Testis (tissue), 3 donors: ENCODE results near the gene LCMT2. TPM values are rescaled to one million over a fixed set of nuclear protein-coding genes. Genes with fewer than 3 reads are reported as not detected.

Experiments
- DNase-seq: peaks from one replicate; pipeline ENCODE4 v3.0.0-alpha.2; 2019
- H3K27ac ChIP-seq, 2 donors: fragments of 200-600 bp; sonication (generic); one replicate each; pipeline ENCODE4 v1.5.1; 2019
- H3K27me3 ChIP-seq: fragments of 200-600 bp; sonication (generic); one replicate; pipeline ENCODE4 v1.5.1; 2019
- H3K36me3 ChIP-seq: fragments of 200-600 bp; sonication (generic); one replicate; pipeline ENCODE4 v1.5.1; 2017; ENCODE audit warnings: low read depth; ENCODE audit errors: missing control alignments
- H3K4me1 ChIP-seq: fragments of 200-600 bp; sonication (generic); one replicate; pipeline ENCODE4 v1.5.1; 2019
- H3K4me3 ChIP-seq, 2 donors: fragments of 200-600 bp; sonication (generic); one replicate each; pipeline ENCODE4 v1.5.1; 2017 to 2019
- H3K9me3 ChIP-seq: fragments of 200-600 bp; sonication (generic); one replicate; pipeline ENCODE4 v1.5.1; 2017
- POLR2A ChIP-seq: fragments of 450-650 bp; IDR thresholded peaks from one replicate; pipeline ENCODE4 v1.6.1; 2017; ENCODE audit warnings: antibody characterized with exemption, mild to moderate bottlenecking, moderate library complexity
- WGBS, 2 donors: methylation state at CpG; one replicate each; pipeline ENCODE4 v1.1.5; 2018; 5-methylcytosine and 5-hydroxymethylcytosine counted together
- intact Hi-C: fragments of 100-400 bp; cut with DNase I; formaldehyde crosslinking; loops from one replicate; pipeline ENCODE4 v1.15.1; 2023; ENCODE audit warnings: low total_unique reads
- polyA plus RNA-seq: library from polyadenylated mRNA; stranded (reverse); fragments of 350-450 nt; fragmentation: Illumina TruSeq; extraction: RNeasy Lipid Tissue Mini Kit (QIAGEN cat#74804); gene quantifications from one replicate; pipeline ENCODE4 v1.2.3, GENCODE V29; 2014; ENCODE audit warnings: low read depth, low replicate concordance; ENCODE audit not compliant: insufficient read depth
- total RNA-seq, 2 donors: library from RNA; depleted of rRNA; stranded (reverse); fragments of >200 nt; gene quantifications; one replicate each; pipeline ENCODE4 v1.2.3, GENCODE V29; 2016
- TF ChIP-seq, protein P1 (sequence below), 3 experiments: fragments of 450-650 bp in 2 of 3; fragments of 200-600 bp in 1 of 3; sonication (generic) in 1 of 3; IDR thresholded peaks; one replicate each; pipeline ENCODE4 v1.5.1; 2016 to 2019; ENCODE audit warnings: antibody characterized with exemption in 3 of 3, mild to moderate bottlenecking in 2 of 3, moderate library complexity in 1 of 3

LCMT2 gene
- total and polyA plus RNA-seq, 3 donors from 2014 or later = 5.2 to 9.1 (median 6.4) TPM

- whole genome bisulfite sequencing, 2 donors = 78 to 83% methylated on average over 3 to 10 of the region's 10 CpGs
- H3K9me3 ChIP-seq = no peaks in the 10 kb centered on the region
- intact Hi-C loops = no loop called here
- no peaks in the 10 kb centered on the region for H3K36me3 ChIP-seq
- DNase-seq = no peak
- H3K4me1 ChIP-seq = no peaks in the 10 kb centered on the region
- no peak overlapping the region for H3K27ac ChIP-seq
- no peak for TF ChIP-seq POLR2A
- TF ChIP-seq, protein P1, sequence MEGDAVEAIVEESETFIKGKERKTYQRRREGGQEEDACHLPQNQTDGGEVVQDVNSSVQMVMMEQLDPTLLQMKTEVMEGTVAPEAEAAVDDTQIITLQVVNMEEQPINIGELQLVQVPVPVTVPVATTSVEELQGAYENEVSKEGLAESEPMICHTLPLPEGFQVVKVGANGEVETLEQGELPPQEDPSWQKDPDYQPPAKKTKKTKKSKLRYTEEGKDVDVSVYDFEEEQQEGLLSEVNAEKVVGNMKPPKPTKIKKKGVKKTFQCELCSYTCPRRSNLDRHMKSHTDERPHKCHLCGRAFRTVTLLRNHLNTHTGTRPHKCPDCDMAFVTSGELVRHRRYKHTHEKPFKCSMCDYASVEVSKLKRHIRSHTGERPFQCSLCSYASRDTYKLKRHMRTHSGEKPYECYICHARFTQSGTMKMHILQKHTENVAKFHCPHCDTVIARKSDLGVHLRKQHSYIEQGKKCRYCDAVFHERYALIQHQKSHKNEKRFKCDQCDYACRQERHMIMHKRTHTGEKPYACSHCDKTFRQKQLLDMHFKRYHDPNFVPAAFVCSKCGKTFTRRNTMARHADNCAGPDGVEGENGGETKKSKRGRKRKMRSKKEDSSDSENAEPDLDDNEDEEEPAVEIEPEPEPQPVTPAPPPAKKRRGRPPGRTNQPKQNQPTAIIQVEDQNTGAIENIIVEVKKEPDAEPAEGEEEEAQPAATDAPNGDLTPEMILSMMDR (IDR thresholded peaks at IDR 0.05) = no peak
- no peak overlapping the region for H3K4me3 ChIP-seq
- no peaks in the 10 kb centered on the region for H3K27me3 ChIP-seq
Measured at GRCh38 chr15:43277231-43277823, 53.0 kb downstream of the LCMT2 start.

GRCh38 chr15:43276563-43277200 is 53.7 kb downstream of the LCMT2 start:
- H3K4me1 ChIP-seq = no peaks in the 10 kb centered on the region
- H3K4me3 ChIP-seq = no peak overlapping the region
- H3K9me3 ChIP-seq = no peaks in the 10 kb centered on the region
- H3K27ac ChIP-seq = no peak overlapping the region
- DNase-seq = no peak
- TF ChIP-seq, protein P1 (IDR thresholded peaks at IDR 0.05) = no peak
- TF ChIP-seq POLR2A = no peak
- intact Hi-C loops = no loop called here
- no peaks in the 10 kb centered on the region for H3K27me3 ChIP-seq
- 80 to 85% methylated on average over 8 to 12 of the region's 12 CpGs for WGBS, 2 donors
- no peaks in the 10 kb centered on the region for H3K36me3 ChIP-seq

DNA sequence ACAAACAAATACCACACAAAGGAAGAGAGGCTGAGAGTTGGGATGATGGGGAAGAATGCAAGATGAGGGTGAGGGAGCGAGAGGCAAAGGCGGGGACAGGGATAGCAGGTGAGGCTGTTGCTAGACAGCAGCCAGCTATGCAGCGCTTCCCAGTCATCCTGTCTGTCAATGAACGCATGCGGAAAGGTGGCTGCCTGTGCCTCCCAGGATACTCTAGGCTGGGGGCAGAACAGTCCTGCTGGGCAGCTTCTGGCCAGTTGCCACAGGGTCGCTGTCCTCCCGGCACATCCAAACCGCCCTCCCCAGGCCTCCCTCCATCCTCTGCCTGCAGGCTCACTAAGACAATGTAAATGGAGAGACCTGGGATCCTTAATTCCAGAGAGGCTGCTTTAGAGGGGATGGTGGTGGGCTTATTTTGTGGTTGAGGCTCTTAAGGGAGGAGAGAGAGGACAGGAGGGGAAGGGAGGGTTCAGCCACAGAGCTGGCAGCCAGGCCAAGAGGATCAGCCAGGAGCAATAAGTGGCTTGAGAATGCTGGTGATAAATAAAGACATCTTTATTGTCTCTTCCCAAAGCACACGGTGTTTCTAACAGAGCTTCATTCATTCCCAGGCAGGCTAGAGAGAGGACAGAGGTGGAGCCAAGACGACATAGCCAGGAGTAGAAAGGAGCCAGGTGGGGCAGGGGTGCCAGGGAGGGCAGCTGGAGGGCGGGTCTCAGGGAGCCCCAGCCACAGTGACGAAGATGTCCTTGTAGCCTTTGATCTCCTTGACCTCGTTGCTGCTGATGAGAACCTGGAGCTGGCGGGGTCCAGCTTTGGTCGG is 54.4 kb downstream of the LCMT2 start:
- WGBS, 2 donors = 50 to 62% methylated on average over 14 to 15 of the region's 15 CpGs
- DNase-seq = no peak
- TF ChIP-seq POLR2A = no peak
- TF ChIP-seq, protein P1 (IDR thresholded peaks at IDR 0.05) = no peak
- Histone ChIP-seq H3K36me3 (no peaks in the 10 kb centered on the region), H3K9me3 (no peaks in the 10 kb centered on the region), H3K4me1 (no peaks in the 10 kb centered on the region), H3K27ac (no peak overlapping the region), H3K4me3 (no peak overlapping the region), H3K27me3 (no peaks in the 10 kb centered on the region)
- intact Hi-C loops = no loop called here

DNA sequence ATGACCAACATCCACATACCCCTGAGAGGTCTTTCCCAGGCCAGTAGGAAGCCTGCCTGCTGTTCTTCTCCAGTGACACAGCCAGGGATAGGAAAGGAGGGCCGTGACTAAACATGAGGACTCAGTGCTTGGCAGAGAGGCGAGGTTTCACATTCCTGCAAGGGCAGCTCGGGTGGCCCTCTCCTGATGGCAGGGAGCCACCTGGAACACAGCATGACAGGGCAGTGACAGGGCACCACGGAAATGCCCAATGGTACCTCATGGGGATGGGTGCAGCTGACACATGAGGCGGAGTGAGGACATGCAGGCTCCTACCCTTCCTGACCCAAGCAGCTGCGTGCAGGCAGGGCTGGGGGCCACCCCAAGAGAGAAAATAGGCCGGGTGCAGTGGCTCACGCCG is 56.2 kb downstream of the LCMT2 start:
- no peak for DNase-seq
- H3K36me3 ChIP-seq = no peaks in the 10 kb centered on the region
- no peak overlapping the region for H3K27ac ChIP-seq
- 69 to 79% methylated on average over 9 of the region's 9 CpGs for WGBS, 2 donors
- no peak overlapping the region for H3K4me3 ChIP-seq
- no peaks in the 10 kb centered on the region for H3K4me1 ChIP-seq
- no peak for TF ChIP-seq POLR2A
- TF ChIP-seq, protein P1 (IDR thresholded peaks at IDR 0.05) = no peak
- intact Hi-C loops = no loop called here
- H3K9me3 ChIP-seq = no peaks in the 10 kb centered on the region
- no peaks in the 10 kb centered on the region for H3K27me3 ChIP-seq

Other genes with a start within 250 kb of the LCMT2 start
- gene UBR1, start 224.5 kb downstream of the LCMT2 start, total RNA-seq = 10 to 100 TPM; 36.5 to 40.7 TPM
- 21.3 TPM for gene UBR1, start 224.5 kb downstream of the LCMT2 start, polyA plus RNA-seq
- gene TMEM62, start 197.0 kb downstream of the LCMT2 start, total RNA-seq = 10 to 100 TPM; 22.8 to 29.0 TPM
- 8.3 TPM for gene TMEM62, start 197.0 kb downstream of the LCMT2 start, polyA plus RNA-seq
- 10 to 100 TPM; 63.7 to 83.6 TPM for gene CCNDBP1, start 145.2 kb downstream of the LCMT2 start, total RNA-seq
- 60.5 TPM for gene CCNDBP1, start 145.2 kb downstream of the LCMT2 start, polyA plus RNA-seq
- gene EPB42, start 109.6 kb downstream of the LCMT2 start, total RNA-seq = 1 to 10 TPM; 6.8 to 7.5 TPM
- gene EPB42, start 109.6 kb downstream of the LCMT2 start, polyA plus RNA-seq = 3.6 TPM
- 1 to 10 TPM in 1 of 2 donors, under 1 TPM in 1; 0.43 to 2.1 TPM for gene TGM5, start 63.6 kb downstream of the LCMT2 start, total RNA-seq
- gene TGM5, start 63.6 kb downstream of the LCMT2 start, polyA plus RNA-seq = 0.24 TPM
- under 1 TPM; 0.37 to 0.63 TPM for gene TGM7, start 28.3 kb downstream of the LCMT2 start, total RNA-seq
- 2.0 TPM for gene TGM7, start 28.3 kb downstream of the LCMT2 start, polyA plus RNA-seq
- gene ZSCAN29, start 40.5 kb upstream of the LCMT2 start, total RNA-seq = 10 to 100 TPM; 25.3 to 42.8 TPM
- 62.5 TPM for gene ZSCAN29, start 40.5 kb upstream of the LCMT2 start, polyA plus RNA-seq
- gene TUBGCP4, start 40.5 kb upstream of the LCMT2 start, total RNA-seq = 10 to 100 TPM; 13.3 to 20.5 TPM
- gene TUBGCP4, start 40.5 kb upstream of the LCMT2 start, polyA plus RNA-seq = 18.0 TPM
- 100 to 1,000 TPM; 112 to 133 TPM for gene TP53BP1, start 162.6 kb upstream of the LCMT2 start, total RNA-seq
- gene TP53BP1, start 162.6 kb upstream of the LCMT2 start, polyA plus RNA-seq = 50.0 TPM
- gene MAP1A, start 187.0 kb upstream of the LCMT2 start, total RNA-seq = 10 to 100 TPM; 17.7 to 19.1 TPM
- 11.4 TPM for gene MAP1A, start 187.0 kb upstream of the LCMT2 start, polyA plus RNA-seq